ENCODE data around the gene DENND1B. TPM values are rescaled to one million over a fixed set of nuclear protein-coding genes. Genes with fewer than 3 reads are reported as not detected.

Gene DENND1B
- total RNA-seq, 1 donor from 2014 or later, result 13.1 TPM

- H3K27ac ChIP-seq, result no peak overlapping the region
- H3K36me3 Mint-ChIP-seq, result no peaks in the 10 kb centered on the region
- H3K9me3 ChIP-seq (ENCODE audit: low read depth), result no peaks in the 10 kb centered on the region
- no peak overlapping the region for H3K4me3 ChIP-seq
- peaks cover 13% of the 10 kb centered on the region for H3K4me1 Mint-ChIP-seq
- no peaks in the 10 kb centered on the region for H3K9me3 Mint-ChIP-seq
- no peak for DNase-seq (ENCODE audit: low spot score)
- TF ChIP-seq CTCF (IDR thresholded peaks at IDR 0.05) (no peak), EZH2phosphoT487 (IDR thresholded peaks at IDR 0.05) (no peak), EZH2 (IDR thresholded peaks at IDR 0.05) (no peak)
- no peak overlapping the region for H3K4me2 ChIP-seq
- no peaks in the 10 kb centered on the region for H3K27me3 Mint-ChIP-seq (ENCODE audit: insufficient read depth, low read depth)
- no peaks in the 10 kb centered on the region for H3K36me3 ChIP-seq
- H3K4me3 Mint-ChIP-seq, result no peak overlapping the region
- H4K20me1 ChIP-seq (ENCODE audit: low read depth), result no peaks in the 10 kb centered on the region
- no peak overlapping the region for H3K27ac Mint-ChIP-seq
- H3F3A ChIP-seq (ENCODE audit: low read depth), result no peaks in the 10 kb centered on the region
- no peak overlapping the region for H2AFZ ChIP-seq (replicated peaks)
- H3K27me3 ChIP-seq, result peaks cover under 1% of the 10 kb centered on the region
- H3K4me1 ChIP-seq, result peaks cover 17% of the 10 kb centered on the region
- H3K79me2 ChIP-seq (ENCODE audit: low read depth), result peaks cover 3% of the 10 kb centered on the region
- no peak overlapping the region for H3K9ac ChIP-seq
Measured at GRCh38 chr1:197768014-197768805, 7.1 kb downstream of the DENND1B start.

GRCh38 chr1:197763769-197764168 lies 11.5 kb downstream of the DENND1B start:
- no peaks in the 10 kb centered on the region for H3K9me3 ChIP-seq (ENCODE audit: low read depth)
- DNase-seq (ENCODE audit: low spot score), result no peak
- H3K36me3 Mint-ChIP-seq, result peaks cover 1% of the 10 kb centered on the region
- H3K4me3 Mint-ChIP-seq, result no peak overlapping the region
- no peaks in the 10 kb centered on the region for H3K9me3 Mint-ChIP-seq
- no peak overlapping the region for H3K4me3 ChIP-seq
- no peak overlapping the region for H3K27ac ChIP-seq
- peaks cover 13% of the 10 kb centered on the region for H3K4me1 ChIP-seq
- H4K20me1 ChIP-seq (ENCODE audit: low read depth), result no peaks in the 10 kb centered on the region
- H3K27ac Mint-ChIP-seq, result no peak overlapping the region
- H3K36me3 ChIP-seq, result no peaks in the 10 kb centered on the region
- H2AFZ ChIP-seq (replicated peaks), result no peak overlapping the region
- peaks cover 13% of the 10 kb centered on the region for H3K4me1 Mint-ChIP-seq
- no peaks in the 10 kb centered on the region for H3K79me2 ChIP-seq (ENCODE audit: low read depth)
- H3F3A ChIP-seq (ENCODE audit: low read depth), result no peaks in the 10 kb centered on the region
- H3K27me3 Mint-ChIP-seq (ENCODE audit: insufficient read depth, low read depth), result no peaks in the 10 kb centered on the region
- TF ChIP-seq EZH2 (IDR thresholded peaks at IDR 0.05), result no peak
- no peak for TF ChIP-seq EZH2phosphoT487 (IDR thresholded peaks at IDR 0.05)
- TF ChIP-seq CTCF (IDR thresholded peaks at IDR 0.05), result no peak
- no peak overlapping the region for H3K4me2 ChIP-seq
- H3K27me3 ChIP-seq, result no peaks in the 10 kb centered on the region
- no peak overlapping the region for H3K9ac ChIP-seq

DNA sequence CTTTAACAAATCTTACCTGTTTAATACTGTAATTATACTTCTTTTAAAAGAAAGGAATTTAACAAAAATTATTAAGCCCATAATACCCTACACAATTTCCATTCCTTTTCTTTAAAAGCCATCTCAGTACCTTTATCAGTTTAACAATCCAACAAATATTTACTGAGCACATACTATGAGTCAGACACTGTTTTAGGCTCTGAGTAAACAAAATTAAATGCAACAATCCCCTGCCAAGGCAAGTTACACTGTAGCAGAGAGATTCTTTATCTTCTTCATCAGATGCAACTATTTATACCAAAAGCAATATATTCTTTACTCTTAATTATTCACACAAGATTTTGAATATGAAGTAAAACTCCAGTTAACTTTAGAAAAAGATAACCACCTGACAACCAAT lies 12.0 kb downstream of the DENND1B start:
- Histone ChIP-seq H3K27ac (no peak overlapping the region), H3K9ac (no peak overlapping the region), H3K4me2 (no peak overlapping the region), H3K79me2 (ENCODE audit: low read depth) (no peaks in the 10 kb centered on the region), H3K36me3 (no peaks in the 10 kb centered on the region), H4K20me1 (ENCODE audit: low read depth) (no peaks in the 10 kb centered on the region), H3K27me3 (no peaks in the 10 kb centered on the region), H2AFZ (replicated peaks) (no peak overlapping the region), H3F3A (ENCODE audit: low read depth) (no peaks in the 10 kb centered on the region), H3K9me3 (ENCODE audit: low read depth) (no peaks in the 10 kb centered on the region), H3K4me1 (peaks cover 11% of the 10 kb centered on the region), H3K4me3 (no peak overlapping the region)
- Mint-ChIP-seq H3K4me1 (peaks cover 11% of the 10 kb centered on the region), H3K27ac (no peak overlapping the region), H3K27me3 (ENCODE audit: insufficient read depth, low read depth) (no peaks in the 10 kb centered on the region), H3K9me3 (no peaks in the 10 kb centered on the region), H3K4me3 (no peak overlapping the region), H3K36me3 (peaks cover 1% of the 10 kb centered on the region)
- no peak for TF ChIP-seq CTCF (IDR thresholded peaks at IDR 0.05)
- no peak for TF ChIP-seq EZH2 (IDR thresholded peaks at IDR 0.05)
- no peak for TF ChIP-seq EZH2phosphoT487 (IDR thresholded peaks at IDR 0.05)
- no peak for DNase-seq (ENCODE audit: low spot score)

Data from neural progenitor cell (in vitro differentiated cells).